ENCODE results near the gene TMEM39B. TPM values are rescaled to one million over a fixed set of nuclear protein-coding genes. Genes with fewer than 3 reads are reported as not detected.

The TMEM39B gene
- total RNA-seq, 1 donor from 2014 or later: 13.3 TPM

- H4K20me1 ChIP-seq (ENCODE audit: insufficient read depth, low read length): peaks cover 24% of the 10 kb centered on the region
- H3K79me2 ChIP-seq (ENCODE audit: insufficient read depth, low read length): peaks cover 30% of the 10 kb centered on the region
- Mint-ChIP-seq H3K4me3 (ENCODE audit: unreplicated experiment) (peak overlapping the region; percentile 93), H3K27me3 (ENCODE audit: low read depth, unreplicated experiment) (no peaks in the 10 kb centered on the region), H3K4me1 (ENCODE audit: low read depth, unreplicated experiment) (peaks cover 23% of the 10 kb centered on the region), H3K36me3 (ENCODE audit: low read depth, unreplicated experiment) (peaks cover 5% of the 10 kb centered on the region), H3K9me3 (ENCODE audit: unreplicated experiment) (no peaks in the 10 kb centered on the region), H3K27ac (ENCODE audit: unreplicated experiment) (peak overlapping the region; percentile 10)
- H3K4me3 ChIP-seq (ENCODE audit: insufficient read depth, low read depth, low read length): peak overlapping the region; percentile 67
- peak overlapping the region; percentile 29 for H2AFZ ChIP-seq (ENCODE audit: low read depth, low read length)
- H3K9ac ChIP-seq (ENCODE audit: low read length): peak overlapping the region; percentile 84
- H3K9me3 ChIP-seq (ENCODE audit: insufficient read depth, low read depth, low read length): no peaks in the 10 kb centered on the region
- H3K27me3 ChIP-seq (ENCODE audit: insufficient read depth, low read length): no peaks in the 10 kb centered on the region
- no peak for FAIRE-seq
- TF ChIP-seq CTCF (IDR thresholded peaks at IDR 0.05; ENCODE audit: insufficient read depth, low read depth, low read length) (no peak), EZH2 (IDR thresholded peaks at IDR 0.05; ENCODE audit: insufficient read depth, low read length) (no peak)
- H3K4me2 ChIP-seq (ENCODE audit: low read length): peak overlapping the region; percentile 83
- DNase-seq (ENCODE audit: low read depth): peak; percentile 59
- H3K4me1 ChIP-seq (ENCODE audit: insufficient read depth, low read length): peaks cover 28% of the 10 kb centered on the region
- H3K27ac ChIP-seq (ENCODE audit: low read depth, low read length): peak overlapping the region; percentile 82
- peaks cover 6% of the 10 kb centered on the region for H3K36me3 ChIP-seq (ENCODE audit: insufficient read depth, low read length)
These were observed 749 bp upstream of the TMEM39B start for GRCh38 chr1:32071758-32072621.

- peak overlapping the region; percentile 67 for H3K4me3 ChIP-seq (ENCODE audit: insufficient read depth, low read depth, low read length)
- H3K9me3 Mint-ChIP-seq (ENCODE audit: unreplicated experiment): no peaks in the 10 kb centered on the region
- H3K27ac Mint-ChIP-seq (ENCODE audit: unreplicated experiment): peak overlapping the region; percentile 88
- H2AFZ ChIP-seq (ENCODE audit: low read depth, low read length): no peak overlapping the region
- peak overlapping the region; percentile 82 for H3K27ac ChIP-seq (ENCODE audit: low read depth, low read length)
- peak overlapping the region; percentile 83 for H3K4me2 ChIP-seq (ENCODE audit: low read length)
- H3K9ac ChIP-seq (ENCODE audit: low read length): peak overlapping the region; percentile 84
- H3K4me1 ChIP-seq (ENCODE audit: insufficient read depth, low read length): peaks cover 22% of the 10 kb centered on the region
- H3K79me2 ChIP-seq (ENCODE audit: insufficient read depth, low read length): peaks cover 30% of the 10 kb centered on the region
- H3K27me3 Mint-ChIP-seq (ENCODE audit: low read depth, unreplicated experiment): no peaks in the 10 kb centered on the region
- no peak for TF ChIP-seq EZH2 (IDR thresholded peaks at IDR 0.05; ENCODE audit: insufficient read depth, low read length)
- no peak for TF ChIP-seq CTCF (IDR thresholded peaks at IDR 0.05; ENCODE audit: insufficient read depth, low read depth, low read length)
- no peak for FAIRE-seq
- H4K20me1 ChIP-seq (ENCODE audit: insufficient read depth, low read length): peaks cover 29% of the 10 kb centered on the region
- no peaks in the 10 kb centered on the region for H3K27me3 ChIP-seq (ENCODE audit: insufficient read depth, low read length)
- DNase-seq (ENCODE audit: low read depth): no peak
- H3K36me3 ChIP-seq (ENCODE audit: insufficient read depth, low read length): peaks cover 14% of the 10 kb centered on the region
- H3K4me1 Mint-ChIP-seq (ENCODE audit: low read depth, unreplicated experiment): peaks cover 25% of the 10 kb centered on the region
- peaks cover 12% of the 10 kb centered on the region for H3K36me3 Mint-ChIP-seq (ENCODE audit: low read depth, unreplicated experiment)
- no peaks in the 10 kb centered on the region for H3K9me3 ChIP-seq (ENCODE audit: insufficient read depth, low read depth, low read length)
- peak overlapping the region; percentile 93 for H3K4me3 Mint-ChIP-seq (ENCODE audit: unreplicated experiment)
These were observed 825 bp downstream of the TMEM39B start for GRCh38 chr1:32073299-32074229.
